Prostate gland (tissue), 2 donors: ENCODE results near the gene LNPEP.

Experiments used
- CTCF ChIP-seq, 4 experiments: fragments of 200-600 bp in 2 of 4; fragments of 450-650 bp in 2 of 4; sonication (generic) in 2 of 4; IDR thresholded peaks; 1 replicate in 3 of 4; 2 replicates in 1 of 4; pipeline ENCODE4 v1.5.1; 2016 to 2019; ENCODE audit warnings: antibody characterized with exemption in 4 of 4, mild to moderate bottlenecking in 2 of 4, moderate library complexity in 2 of 4
- POLR2A ChIP-seq: fragments of 450-650 bp; IDR thresholded peaks from one replicate; pipeline ENCODE4 v1.6.1; 2016; ENCODE audit warnings: antibody characterized with exemption, mild to moderate bottlenecking
- POLR2AphosphoS5 ChIP-seq: sonication (generic); formaldehyde crosslinking; IDR thresholded peaks from one replicate; pipeline ENCODE4 v1.6.1; 2017; ENCODE audit warnings: antibody characterized with exemption

DNA sequence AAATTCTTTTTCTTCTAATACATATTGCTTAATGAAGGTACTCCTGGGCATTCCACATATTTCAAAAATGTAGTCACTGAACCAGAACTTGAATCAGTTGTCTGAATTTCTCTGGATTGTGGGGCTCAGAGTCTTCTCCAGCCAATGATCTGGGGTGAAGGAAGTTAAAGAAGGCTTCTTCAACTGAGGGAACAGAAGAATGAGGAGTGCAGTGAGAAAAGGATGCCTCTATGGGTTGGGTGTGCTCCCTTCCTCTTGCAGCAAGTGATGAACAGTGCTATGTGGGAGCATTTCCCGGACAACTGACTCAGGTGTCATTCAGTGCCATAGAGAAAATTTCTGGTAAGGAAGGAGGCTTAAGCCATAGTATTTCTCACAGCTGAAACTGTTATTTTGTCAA, 7.9 kb downstream of the LNPEP start:
- TF ChIP-seq POLR2A, result no peak
- no peak for TF ChIP-seq CTCF (IDR thresholded peaks at IDR 0.05)
- TF ChIP-seq POLR2AphosphoS5, result no peak
